ENCODE measurements around the gene TOP1. TPM values are rescaled to one million over a fixed set of nuclear protein-coding genes. Genes with fewer than 3 reads are reported as not detected.

The TOP1 gene
- polyA plus RNA-seq, 2 of the 4 experiments (the other 2 are of a cell fraction), result 20.8 to 70.6 TPM

GRCh38 chr20:41110930-41111577 lies 82.4 kb downstream of the TOP1 start:
- FAIRE-seq (no peak), ATAC-seq (no peak; a peak in 1 of 6 replicates), DNase-seq (ENCODE audit: low read depth in 1 of 2, low spot score in 1 of 2) (no peak)
- peaks cover 10% of the 10 kb centered on the region; the same call in 1 of the 3 replicates for H3K4me1 ChIP-seq
- H3K4me3 ChIP-seq, result no peak overlapping the region
- CTCF ChIA-PET, result interaction anchor here (0.9 to 5.2 kb wide), 6 partner anchors 15 to 229 kb away, joined by 3 to 21 read pairs (median 4); partner anchors contain the start of gene LPIN3
- TF ChIP-seq BHLHE40 (IDR thresholded peaks at IDR 0.05; ENCODE audit: low read depth, low read length), result no peak
- no peak for TF ChIP-seq RCOR1 (IDR thresholded peaks at IDR 0.05; ENCODE audit: low read depth, low read length)
- no peak for TF ChIP-seq HOXB5 (CRISPR knock-in tag; IDR thresholded peaks at IDR 0.05)
- TF ChIP-seq MAZ (IDR thresholded peaks at IDR 0.05; ENCODE audit: borderline replicate concordance, low read depth, low read length), result no peak
- TF ChIP-seq BCL3 (IDR thresholded peaks at IDR 0.05), result no peak
- no peak for TF ChIP-seq KDM1A (IDR thresholded peaks at IDR 0.05; ENCODE audit: low read depth)
- no peak for TF ChIP-seq CBX8 (IDR thresholded peaks at IDR 0.05)
- TF ChIP-seq HEYL (CRISPR knock-in tag; IDR thresholded peaks at IDR 0.05), result no peak
- no peak for TF ChIP-seq JUN (IDR thresholded peaks at IDR 0.05)
- POLR2A ChIA-PET, result no interaction called here
- no peaks in the 10 kb centered on the region for H3K9me3 ChIP-seq
- H3K4me2 ChIP-seq, result no peak overlapping the region
- no peak overlapping the region for H3K27ac ChIP-seq
- WGBS (ENCODE audit: missing lambda C conversion rate), result 75% methylated on average over 5 of the region's 5 CpGs

- FAIRE-seq, result no peak
- no peak overlapping the region for H3K27ac ChIP-seq
- no peak overlapping the region for H3K4me2 ChIP-seq
- H3K4me3 ChIP-seq, result no peak overlapping the region
- DNase-seq (ENCODE audit: low read depth in 1 of 2, low spot score in 1 of 2), result no peak
- no peak for ATAC-seq
- ChIA-PET POLR2A (no interaction called here), CTCF (interaction anchor here (0.9 to 5.2 kb wide), 5 partner anchors 16 to 229 kb away, joined by 3 to 21 read pairs (median 5); partner anchors contain the start of gene LPIN3)
- TF ChIP-seq NPAS2 (CRISPR knock-in tag; IDR thresholded peaks at IDR 0.05; ENCODE audit: borderline replicate concordance), result no peak
- TF ChIP-seq ZSCAN20 (CRISPR knock-in tag; IDR thresholded peaks at IDR 0.05), result no peak
- TF ChIP-seq CBX8 (IDR thresholded peaks at IDR 0.05), result no peak
- TF ChIP-seq REST (IDR thresholded peaks at IDR 0.05), result no peak
- TF ChIP-seq JUNB (IDR thresholded peaks at IDR 0.05), result no peak
- TF ChIP-seq MAFK (IDR thresholded peaks at IDR 0.05; ENCODE audit: partially characterized antibody), result no peak
- TF ChIP-seq HMGXB4 (CRISPR knock-in tag; IDR thresholded peaks at IDR 0.05; ENCODE audit: borderline replicate concordance), result no peak
- no peak for TF ChIP-seq HOXB13 (CRISPR knock-in tag; IDR thresholded peaks at IDR 0.05; ENCODE audit: low read depth)
- TF ChIP-seq PBX3 (IDR thresholded peaks at IDR 0.05), result no peak
- TF ChIP-seq TFCP2L1 (CRISPR knock-in tag; IDR thresholded peaks at IDR 0.05), result no peak
- no peak for TF ChIP-seq HEYL (CRISPR knock-in tag; IDR thresholded peaks at IDR 0.05)
- TF ChIP-seq PHF8 (IDR thresholded peaks at IDR 0.05; ENCODE audit: borderline replicate concordance, low read depth), result no peak
- TF ChIP-seq RARB (CRISPR knock-in tag; IDR thresholded peaks at IDR 0.05), result no peak
- no peak for TF ChIP-seq SMC3 (IDR thresholded peaks at IDR 0.05)
- no peak for TF ChIP-seq ELK1 (IDR thresholded peaks at IDR 0.05; ENCODE audit: low read depth, low read length)
- TF ChIP-seq FOXS1 (CRISPR knock-in tag; IDR thresholded peaks at IDR 0.05), result no peak
- TF ChIP-seq CTCF (IDR thresholded peaks at IDR 0.05), result no peak
- 95% methylated on average over 4 of the region's 5 CpGs for WGBS (ENCODE audit: missing lambda C conversion rate)
- peaks cover 10% of the 10 kb centered on the region; the same call in 1 of the 3 replicates for H3K4me1 ChIP-seq
- H3K9me3 ChIP-seq, result no peaks in the 10 kb centered on the region
Measured at GRCh38 chr20:41111578-41111951, 82.9 kb downstream of the TOP1 start.

All from A549 (cell line).